Stimulated activated CD8-positive, alpha-beta memory T cell treated with anti-CD3 and anti-CD28 coated beads, Interleukin-2, amount 100 ng/mL, for 48 hours (primary cell): ENCODE results near the gene MYO5A.

ENCODE experiments used
- DNase-seq, 2 donors: peaks; one replicate each; pipeline ENCODE4 v3.0.0-alpha.2; 2020; ENCODE audit warnings: low read depth in 2 of 2

MYO5A gene

GRCh38 chr15:52329987-52330386 lies 198.7 kb downstream of the MYO5A start:
- DNase-seq, result no peak

GRCh38 chr15:52329150-52329549 lies 199.5 kb downstream of the MYO5A start:
- no peak for DNase-seq

GRCh38 chr15:52328680-52329079 lies 200.0 kb downstream of the MYO5A start:
- DNase-seq, result no peak

- DNase-seq, result no peak
Observed at GRCh38 chr15:52326756-52327155, 201.9 kb downstream of the MYO5A start.

GRCh38 chr15:52324109-52324508 lies 204.6 kb downstream of the MYO5A start:
- DNase-seq, result no peak

- no peak for DNase-seq
Observed at GRCh38 chr15:52318729-52319500, 209.8 kb downstream of the MYO5A start.

GRCh38 chr15:52317688-52318087 lies 211.0 kb downstream of the MYO5A start:
- DNase-seq, result no peak

- no peak for DNase-seq
Observed at GRCh38 chr15:52317022-52317421, 211.7 kb downstream of the MYO5A start.

- DNase-seq, result no peak
Observed at GRCh38 chr15:52309154-52309548, 219.5 kb downstream of the MYO5A start.

GRCh38 chr15:52308446-52309153 lies 220.1 kb downstream of the MYO5A start:
- no peak for DNase-seq

GRCh38 chr15:52307847-52308246 lies 220.8 kb downstream of the MYO5A start:
- no peak for DNase-seq

- no peak for DNase-seq
Observed at GRCh38 chr15:52306270-52306669, 222.4 kb downstream of the MYO5A start.

- no peak for DNase-seq
Observed at GRCh38 chr15:52303093-52303772, 225.4 kb downstream of the MYO5A start.

GRCh38 chr15:52301265-52301847 lies 227.3 kb downstream of the MYO5A start:
- DNase-seq, result no peak

- DNase-seq, result no peak
Observed at GRCh38 chr15:52295421-52296001, 233.2 kb downstream of the MYO5A start, which contains the start of gene MYO5C. TSS of gene MYO5C (minus strand) at chr15:52295804. CDS start at chr15:52295636, 168 bp downstream.

GRCh38 chr15:52294881-52295420 lies 233.7 kb downstream of the MYO5A start:
- DNase-seq, result no peak

GRCh38 chr15:52292780-52293392 lies 235.8 kb downstream of the MYO5A start:
- no peak for DNase-seq

GRCh38 chr15:52291204-52291603 lies 237.5 kb downstream of the MYO5A start:
- no peak for DNase-seq

- DNase-seq, result no peak
Observed at GRCh38 chr15:52290800-52291199, 237.9 kb downstream of the MYO5A start.

GRCh38 chr15:52290329-52290728 lies 238.4 kb downstream of the MYO5A start:
- no peak for DNase-seq

- DNase-seq, result no peak
Observed at GRCh38 chr15:52289629-52290081, 239.0 kb downstream of the MYO5A start.
